Measurements from ENCODE around the gene DNLZ.

Gene DNLZ

DNA sequence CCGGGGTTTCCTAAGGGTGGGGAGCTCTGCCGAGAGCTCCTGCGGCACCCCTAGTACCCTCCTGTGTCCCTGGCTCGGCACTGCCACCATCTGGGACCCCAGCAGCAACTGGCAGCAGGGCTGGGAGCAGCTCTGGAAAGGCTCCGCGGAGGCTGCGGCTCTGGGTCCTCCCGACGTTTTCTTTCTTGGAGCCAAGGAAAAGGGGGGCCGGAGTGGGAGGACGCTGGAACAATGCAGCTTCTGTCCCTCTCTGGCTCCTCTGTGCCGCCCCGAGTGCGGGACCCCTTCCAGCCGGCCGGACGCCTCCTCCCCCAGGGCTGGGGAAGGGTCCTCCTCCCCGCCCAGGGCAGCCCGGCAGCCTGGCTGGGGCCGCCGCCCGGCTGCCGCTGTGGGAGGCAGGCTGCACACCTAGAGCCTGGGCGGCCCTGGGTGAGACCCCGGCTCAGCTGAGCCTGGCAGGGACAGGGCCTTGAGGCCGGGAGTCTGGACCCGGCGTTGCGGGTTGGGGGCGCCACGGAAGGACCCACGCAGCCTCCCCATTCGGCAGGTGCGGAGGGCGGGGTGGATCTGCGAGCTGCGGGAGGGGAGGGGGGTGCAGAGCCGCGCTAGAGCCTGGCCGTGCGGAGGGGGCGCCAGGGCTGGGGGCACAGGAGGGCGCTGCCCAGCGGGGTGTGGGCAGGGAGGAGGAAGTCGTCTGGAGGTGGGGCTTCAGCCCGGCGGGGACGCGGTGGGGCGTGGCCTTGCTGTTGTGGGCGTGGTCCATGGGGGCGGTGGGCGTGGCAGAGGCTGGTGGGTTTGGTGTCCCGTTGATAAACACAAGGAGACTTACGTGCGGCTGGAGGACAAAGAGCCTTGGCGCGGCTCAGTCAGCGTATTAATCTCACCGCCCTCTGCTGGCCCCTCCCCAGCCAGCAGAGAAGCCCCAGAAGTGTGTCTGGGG, 21.1 kb downstream of the DNLZ start:
- no peak for DNase-seq

DNA sequence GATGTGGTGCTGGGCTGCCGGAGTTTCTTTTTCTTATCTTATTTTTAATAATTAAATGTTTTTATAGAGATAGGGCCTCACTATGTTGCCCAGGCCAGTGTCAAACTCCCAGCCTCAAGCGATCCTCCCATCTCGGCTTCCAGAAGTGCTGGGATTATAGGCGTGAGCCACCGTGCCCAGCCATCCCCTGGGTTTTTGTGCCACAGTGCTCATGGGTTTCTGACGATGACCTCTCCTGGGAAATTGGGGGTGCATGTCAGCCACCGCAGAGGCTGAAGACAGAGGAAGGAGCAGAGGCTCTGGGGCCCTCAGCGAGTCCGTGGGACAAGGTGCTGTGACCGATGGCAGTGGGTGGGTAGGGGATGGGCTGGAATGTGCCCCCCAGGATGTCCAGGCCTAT, 21.8 kb downstream of the DNLZ start:
- DNase-seq, result no peak

DNA sequence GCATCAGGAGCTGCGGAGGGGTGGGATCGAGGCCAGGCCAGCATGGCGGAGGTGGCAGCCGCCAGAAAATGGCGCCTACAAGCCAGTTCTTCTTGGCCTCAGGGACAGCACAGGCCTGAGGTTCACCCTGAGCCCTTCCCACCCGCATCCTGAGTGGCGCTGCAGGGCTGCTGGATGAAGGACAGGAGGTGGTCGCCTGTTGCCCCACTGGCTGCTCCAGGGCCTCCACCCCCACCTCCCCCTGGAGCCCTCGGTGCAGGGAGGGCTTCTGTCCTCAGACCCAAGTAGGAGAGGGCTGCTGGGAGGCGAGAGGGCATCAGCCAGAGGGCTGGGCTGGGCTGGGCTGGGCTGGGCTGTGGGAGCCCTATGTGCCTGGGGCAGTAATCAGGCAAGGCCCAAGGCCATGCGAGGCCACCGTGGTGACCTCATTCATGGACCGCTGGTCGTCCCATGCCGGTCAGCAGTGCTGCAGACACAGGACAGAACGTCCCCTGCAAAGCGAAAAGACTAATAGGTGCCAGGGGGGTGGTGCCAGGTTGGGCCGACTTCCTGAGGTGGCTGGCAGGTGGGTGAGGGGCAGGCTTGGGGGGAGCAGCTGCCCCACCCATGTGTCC, 22.4 kb downstream of the DNLZ start:
- DNase-seq, result no peak

DNA sequence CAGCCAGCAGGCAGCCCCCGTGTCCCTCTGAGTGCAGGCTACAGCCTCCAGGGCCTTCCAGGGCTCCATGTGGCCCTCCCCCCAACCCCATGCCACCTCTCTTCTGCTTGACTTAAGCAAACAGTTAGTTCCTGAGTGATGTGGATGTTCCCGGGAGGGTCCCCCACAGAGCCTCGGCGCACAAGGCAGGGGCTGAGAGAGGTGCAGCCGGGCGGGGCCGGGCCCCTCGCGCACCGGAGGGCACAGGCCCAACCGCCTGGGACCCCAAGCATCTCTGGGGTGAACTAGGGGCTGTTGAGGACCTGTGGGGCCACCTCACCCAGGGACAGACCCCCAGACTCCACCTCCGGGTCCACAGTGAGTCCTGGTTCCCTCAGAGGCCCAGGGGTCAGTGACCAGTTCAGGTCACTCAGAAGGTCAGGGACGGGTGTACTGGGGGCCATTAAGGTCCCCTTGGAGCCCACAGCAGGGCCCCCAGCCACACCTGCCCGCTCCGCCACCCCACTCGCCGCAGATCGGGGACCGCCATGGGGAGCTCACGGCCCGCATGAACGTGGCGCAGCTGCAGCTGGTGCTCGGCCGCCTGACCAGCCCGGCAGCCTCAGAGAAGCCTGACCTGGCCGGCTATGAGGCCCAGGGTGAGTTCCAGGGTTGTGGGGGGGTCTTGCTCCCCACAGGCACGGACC, 23.0 kb downstream of the DNLZ start:
- no peak for DNase-seq

DNA sequence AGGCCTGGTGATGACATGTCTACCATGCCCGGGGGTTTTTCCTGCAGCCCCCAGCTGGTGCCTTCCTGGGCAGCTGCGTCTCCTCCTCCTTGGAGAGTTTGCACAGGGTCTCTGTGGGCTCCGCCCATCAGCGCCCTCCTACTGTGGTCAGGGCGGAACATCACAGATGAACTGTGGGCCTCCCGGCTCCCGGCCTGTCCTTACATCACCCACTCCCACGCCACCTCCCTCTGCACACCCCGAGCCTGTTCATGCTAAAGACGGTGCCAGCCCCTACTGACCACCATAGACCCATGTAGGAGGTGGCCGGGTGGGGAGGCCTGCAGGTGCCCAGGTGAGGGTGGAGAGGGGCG, 23.6 kb downstream of the DNLZ start:
- DNase-seq, result no peak

DNA sequence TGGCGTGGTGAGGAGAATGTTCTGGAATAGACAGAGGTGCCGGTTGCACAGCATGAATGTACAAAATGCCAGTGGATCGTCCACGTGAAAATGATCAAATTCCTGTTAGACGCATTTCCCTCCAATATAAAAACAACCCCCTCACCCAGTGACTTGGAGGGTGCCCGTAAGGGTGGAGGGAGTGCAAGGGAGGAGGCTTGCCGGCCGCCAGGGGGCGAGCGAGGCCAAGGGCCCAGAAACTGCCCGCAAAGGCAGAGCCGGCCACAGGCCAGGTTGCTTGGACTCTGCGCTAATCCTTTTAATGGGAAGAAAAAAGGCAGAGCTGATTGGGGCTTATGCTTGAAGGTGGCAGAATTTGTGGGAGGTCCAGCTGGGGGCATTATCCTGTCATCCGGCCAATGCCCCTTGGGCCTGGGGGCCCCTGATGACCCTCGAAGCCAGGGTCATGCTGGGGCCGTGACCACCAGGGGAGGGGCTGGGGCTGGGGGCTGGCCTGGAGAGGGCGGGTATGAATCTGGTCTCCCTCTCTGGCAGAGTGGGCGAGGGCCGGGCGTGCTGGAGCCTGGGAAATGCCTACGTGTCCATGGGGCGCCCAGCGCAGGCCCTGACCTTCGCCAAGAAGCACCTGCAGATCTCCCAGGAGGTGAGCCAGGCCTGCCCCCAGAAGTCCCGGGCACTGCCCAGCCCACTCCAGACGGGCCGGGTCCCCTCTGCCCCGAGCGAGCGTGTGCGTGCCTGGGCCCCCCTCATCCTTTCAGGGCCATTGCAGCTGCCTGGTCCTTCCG, 24.2 kb downstream of the DNLZ start:
- DNase-seq, result peak; percentile 67

DNA sequence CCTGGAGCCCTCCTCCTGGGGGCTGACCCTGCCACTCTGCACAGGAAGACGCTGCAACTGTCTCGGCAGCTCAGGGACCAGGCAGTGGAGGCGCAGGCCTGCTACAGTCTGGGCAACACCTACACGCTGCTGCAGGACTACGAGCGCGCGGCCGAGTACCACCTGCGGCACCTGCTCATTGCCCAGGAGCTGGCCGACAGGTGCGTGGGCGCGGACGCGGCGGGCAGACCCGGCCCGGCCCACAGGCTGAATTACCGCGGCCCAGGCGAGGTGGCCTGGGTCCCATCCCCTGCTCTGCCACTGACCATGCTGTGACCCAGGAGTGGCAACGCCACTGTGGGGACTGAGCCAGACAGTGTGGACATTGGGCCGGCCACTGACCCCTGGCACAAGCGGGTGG, 25.0 kb downstream of the DNLZ start:
- DNase-seq, result no peak

DNA sequence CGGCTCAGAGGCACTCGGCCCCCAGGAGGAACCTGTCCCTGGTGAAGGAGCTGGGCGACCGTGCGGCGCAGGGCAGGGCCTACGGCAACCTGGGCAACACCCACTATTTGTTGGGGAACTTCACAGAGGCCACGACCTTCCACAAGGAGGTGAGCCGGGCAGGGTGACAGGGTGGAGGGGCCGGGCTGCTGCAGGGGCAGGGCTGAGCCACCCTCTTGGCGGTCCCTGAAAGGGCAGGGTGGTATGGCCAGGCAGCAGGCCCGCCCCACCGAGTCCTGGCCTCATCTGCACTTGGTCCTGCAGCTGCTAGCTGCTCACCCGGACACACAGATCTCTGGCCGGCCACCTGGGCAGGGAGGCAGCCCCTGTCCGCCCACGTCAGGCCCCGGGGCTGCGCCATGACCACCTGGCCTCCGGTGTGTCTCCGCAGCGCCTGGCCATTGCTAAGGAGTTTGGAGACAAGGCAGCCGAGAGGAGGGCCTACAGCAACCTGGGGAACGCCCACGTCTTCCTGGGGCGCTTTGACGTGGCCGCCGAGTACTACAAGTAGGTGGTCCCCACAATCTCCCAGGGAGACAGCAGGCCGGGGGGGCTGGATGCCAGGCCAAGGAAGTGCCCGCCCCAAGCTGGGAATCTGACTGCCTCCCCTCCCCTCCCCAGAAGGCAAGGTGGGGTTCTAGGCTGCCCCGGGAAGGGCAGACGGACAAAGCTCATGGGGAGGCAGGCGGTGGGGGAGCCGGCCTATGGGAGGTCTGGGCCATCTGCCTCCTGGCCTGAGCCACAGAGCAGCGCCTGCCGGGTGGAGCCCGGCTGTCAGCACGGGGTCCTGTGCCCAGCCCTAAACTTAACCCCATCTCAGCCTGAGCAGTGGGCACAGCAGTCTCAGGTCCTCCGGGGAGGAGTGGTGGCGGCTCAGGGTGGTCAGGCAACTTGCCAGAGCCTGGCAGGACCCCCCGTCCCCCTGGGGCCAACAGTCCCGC, 25.8 kb downstream of the DNLZ start:
- DNase-seq, result no peak

DNA sequence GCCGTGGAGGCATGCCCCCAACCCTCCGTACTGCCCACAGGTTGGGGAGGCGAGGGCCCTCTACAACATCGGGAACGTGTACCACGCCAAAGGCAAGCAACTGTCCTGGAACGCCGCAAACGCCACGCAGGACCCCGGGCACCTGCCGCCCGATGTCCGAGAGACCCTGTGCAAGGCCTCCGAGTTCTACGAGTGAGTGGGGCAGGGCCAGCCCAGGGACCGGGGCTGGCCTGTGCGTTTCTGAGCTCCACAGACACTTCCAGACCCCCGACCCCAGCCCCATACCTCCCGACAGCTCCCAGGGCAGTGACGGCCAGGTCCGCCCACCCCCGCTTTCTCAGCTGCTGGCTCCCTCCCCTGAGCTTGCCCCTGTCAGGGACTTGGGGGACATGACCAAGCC, 26.7 kb downstream of the DNLZ start:
- no peak for DNase-seq

DNA sequence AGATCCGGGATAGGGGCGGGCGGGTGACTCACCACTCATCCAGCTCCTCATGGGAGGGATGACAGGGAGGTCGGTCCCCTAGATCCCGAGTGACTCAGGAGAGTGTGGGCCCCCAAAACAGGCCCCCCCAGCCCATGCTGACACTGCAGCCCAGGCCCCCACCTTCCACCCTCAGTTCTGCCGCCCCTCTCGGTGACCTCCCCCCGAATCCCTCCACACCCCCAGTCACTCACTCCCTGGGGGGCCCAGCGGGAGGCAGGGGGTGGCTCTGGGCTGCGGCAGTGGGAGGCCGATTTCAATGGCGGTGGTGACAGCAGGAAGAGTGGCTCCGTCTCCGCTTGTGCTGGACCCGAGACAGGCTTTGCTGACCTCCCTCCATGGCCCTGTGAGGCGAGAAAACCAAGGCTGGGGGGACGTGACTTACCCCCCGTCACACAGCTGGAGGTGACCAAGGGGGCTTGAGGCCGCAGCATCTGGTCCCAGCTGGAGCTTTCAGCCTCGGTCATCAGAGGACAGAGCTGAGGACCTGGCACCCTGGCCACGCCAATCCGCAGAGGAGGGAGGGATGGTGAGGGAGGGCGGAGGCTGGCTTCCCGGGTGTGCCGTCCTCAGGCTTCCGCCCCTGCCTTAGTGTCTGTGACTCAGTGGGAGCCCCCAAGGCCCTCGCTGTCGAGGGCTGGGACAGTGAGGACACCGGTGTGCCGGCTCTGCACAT, 27.2 kb downstream of the DNLZ start:
- no peak for DNase-seq

DNA sequence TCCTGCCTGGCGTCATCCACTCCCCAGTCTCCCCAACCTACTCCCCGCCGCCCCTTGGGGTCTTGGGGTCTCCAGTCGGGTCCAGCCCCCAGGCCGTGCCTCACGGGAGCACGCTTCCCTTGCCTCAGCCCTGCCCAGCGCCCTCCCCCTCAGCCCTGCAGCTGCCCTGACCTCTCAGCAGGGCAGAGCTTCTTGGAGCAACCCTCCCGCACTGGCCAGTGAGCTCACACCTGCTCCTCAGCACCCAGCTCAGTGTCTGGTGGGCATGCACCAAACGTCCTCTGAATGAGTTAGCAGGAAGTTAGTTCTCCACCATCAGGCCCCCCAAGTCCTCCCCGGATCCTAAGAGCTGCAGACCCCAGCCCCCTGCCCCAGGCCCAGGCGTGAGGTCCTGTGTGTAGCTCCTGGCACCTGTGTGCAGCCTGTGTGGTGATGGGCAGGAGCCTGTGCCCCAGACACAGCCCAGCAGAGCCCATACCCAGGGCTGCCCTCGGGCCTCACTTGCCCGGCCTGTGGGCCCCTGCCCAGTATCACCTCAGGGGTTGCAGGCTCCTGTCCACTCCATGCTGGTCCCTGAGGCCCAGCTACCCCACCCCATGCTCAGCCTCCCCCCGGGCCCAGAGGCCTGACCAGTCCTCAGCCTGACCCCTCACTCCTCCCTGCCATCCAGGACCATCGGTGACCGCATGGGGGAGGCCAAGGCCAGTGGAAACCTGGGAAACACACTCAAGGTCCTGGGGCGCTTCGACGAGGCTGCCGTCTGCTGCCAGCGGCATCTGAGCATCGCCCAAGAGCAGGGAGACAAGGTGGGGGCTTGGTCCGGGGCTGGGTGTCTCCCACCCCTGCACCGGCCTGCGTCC, 28.0 kb downstream of the DNLZ start:
- DNase-seq, result no peak

DNA sequence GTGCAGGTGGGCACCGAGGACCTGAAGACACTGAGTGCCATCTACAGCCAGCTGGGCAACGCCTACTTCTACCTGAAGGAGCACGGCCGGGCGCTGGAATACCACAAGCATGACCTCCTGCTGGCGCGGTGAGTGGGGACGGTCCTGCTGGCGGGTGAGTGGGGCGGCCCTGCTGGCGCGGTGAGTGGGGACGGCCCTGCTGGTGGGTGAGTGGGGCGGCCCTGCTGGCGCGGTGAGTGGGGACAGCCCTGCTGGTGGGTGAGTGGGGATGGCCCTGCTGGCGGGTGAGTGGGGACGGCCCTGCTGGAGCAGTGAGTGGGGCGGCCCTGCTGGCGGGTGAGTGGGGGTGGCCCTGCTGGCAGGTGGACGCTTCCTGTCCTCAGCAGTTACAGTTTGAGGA, 29.0 kb downstream of the DNLZ start:
- DNase-seq, result no peak

DNA sequence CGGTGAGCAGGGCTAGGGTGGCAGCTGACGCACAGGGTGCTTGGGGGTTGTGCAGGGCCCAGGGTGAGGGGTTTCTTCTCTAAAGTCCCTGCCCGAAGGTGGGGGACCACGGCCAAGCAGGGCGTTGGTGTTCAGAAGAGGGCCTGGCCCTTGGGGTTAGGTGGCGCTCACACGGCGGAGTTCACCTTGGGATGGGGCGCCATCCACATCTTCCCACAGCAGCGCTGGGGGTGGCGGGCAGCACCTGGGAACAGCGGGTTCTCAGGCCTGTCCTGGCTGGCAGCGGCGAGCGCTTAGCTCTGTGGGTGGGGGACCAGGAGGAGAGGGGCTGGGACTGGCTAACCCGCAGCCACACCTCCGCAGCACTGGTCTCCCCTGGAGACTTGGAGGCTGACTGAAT, 30.1 kb downstream of the DNLZ start:
- no peak for DNase-seq

DNA sequence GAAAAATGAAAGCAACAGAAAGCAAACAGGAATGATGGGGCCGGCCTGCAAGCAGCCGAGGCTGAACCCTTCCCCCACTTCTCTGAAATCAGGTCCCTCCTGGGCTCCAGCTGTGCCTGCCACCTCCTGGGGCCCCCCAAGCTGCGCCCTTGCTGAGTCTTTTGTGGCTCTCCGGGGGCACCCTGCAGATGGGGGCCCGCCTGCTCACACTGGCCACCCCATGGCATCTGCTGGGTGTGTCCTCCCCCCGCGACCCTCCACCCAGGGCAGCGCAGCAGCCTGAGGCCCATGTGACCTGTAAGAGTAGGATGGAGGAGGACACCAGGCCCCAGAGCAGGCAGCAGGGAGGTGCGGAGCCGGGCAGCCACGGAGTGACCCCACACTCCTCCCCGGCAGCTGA, 30.5 kb downstream of the DNLZ start:
- no peak for DNase-seq

DNA sequence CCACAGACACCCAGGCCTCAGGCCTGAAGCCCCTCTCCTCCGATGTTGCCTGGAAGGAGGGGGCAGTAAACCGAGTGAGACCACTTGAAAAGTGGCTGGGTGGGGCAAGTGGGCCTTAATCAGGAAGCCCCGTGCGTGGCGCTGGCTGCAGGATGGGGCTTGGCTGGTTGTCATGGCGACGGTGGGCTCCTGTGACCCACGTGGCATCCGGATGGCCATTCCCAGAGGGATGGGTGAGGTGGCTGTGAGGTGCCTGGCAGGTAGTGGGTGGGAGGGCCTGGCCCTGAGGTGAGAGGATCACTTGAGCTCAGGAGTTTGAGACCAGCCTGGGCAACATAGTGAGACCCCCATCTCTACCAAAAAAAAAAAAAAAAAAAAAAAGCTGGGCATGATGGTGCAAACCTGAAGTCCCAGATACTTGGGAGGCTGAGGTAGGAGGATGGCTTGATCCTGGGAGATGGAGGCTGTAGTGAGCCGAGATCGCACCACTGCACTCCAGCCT, 31.0 kb downstream of the DNLZ start:
- no peak for DNase-seq

DNA sequence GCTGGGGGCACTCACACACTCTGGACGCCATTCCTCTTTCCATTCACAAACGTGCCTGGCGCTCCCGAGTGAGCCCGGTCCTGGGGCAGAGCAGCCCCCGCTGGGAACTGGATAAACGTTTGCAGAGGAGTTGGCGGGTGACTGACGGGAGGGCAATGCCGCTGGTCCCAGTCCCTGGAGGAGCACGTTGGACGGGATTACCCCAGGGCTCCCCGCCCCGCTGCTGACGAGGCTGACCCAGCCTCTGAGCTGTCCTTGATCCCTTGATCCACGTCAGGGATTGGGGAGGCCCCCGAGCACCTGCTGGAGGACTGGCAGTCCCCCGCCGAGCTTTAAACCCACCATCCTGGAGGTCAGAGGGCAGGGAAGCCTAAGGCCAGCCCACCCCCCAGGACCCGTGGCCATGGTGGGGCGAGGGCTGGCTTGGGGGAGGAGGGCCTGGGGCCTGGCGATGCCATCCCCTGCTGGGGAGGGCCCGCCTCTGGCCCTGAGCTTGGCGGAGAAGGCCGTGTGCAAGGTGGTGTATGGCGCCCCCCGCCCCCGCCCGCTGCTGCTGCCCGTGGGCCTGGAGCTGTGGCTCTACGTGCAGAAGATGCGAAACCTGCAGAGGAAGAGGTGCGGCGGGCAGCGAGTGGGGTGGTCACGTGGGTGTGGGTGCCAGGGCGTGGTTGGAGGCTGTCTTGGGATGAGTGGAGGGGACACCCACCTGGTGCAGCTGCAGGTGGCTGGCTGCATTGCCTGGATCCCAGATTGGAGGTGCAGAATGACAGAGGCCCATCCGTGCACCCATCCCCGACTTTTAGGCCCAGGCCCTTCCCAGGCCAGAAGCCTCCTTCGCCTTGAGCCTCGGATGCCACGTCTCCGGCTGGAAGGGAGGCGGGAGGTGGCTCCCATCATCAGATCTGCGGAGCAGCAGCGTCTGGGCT, 31.7 kb downstream of the DNLZ start:
- no peak for DNase-seq

DNA sequence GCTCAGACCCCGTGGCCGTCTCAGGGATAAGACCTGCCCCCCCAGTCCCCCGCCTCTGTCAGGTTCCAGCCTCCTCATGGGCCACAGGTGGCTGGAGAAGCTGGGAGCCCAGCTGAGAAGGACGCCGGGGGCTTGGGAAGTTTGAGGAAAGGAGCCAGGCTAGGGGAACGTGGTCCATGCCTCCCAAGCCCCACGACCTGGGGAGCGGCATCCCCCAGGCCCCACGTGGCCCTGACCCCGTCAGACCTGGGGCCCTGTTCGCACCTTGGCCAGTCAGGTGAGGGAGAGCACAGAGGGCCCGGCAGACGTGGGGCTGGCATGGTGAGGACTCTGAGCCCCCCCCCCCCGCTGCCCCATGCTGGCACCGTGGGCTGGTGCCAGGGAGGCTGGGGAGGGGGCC, 32.5 kb downstream of the DNLZ start:
- no peak for DNase-seq

DNA sequence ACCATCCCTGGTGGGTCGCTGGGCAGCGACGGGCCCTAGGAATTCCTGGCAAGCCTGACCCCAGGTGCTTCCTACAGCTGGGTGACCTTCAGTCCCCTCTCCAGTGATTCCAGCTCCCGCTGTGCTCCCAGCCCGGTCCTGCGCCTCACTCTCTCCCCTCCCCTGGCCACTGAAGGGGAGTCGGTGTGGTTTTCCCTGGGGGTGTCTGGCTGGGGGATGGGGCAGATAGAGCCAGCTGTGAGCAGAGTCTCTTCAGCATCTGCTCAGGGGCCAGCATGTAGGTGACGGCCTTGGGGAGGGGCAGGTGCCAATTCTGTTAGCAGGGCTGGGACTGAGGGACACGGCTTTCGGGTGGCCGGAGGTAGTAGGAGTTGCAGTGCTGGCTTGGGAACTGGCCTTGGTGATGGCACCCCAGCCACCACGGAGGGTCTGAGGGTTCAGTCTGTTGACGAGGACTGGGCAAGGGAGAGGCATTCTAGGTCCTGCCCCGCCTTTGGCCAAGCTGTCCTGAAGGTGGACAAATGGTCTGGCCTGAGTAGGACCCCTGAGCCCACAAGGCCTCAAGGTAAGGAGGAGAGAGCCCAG, 33.0 kb downstream of the DNLZ start:
- no peak for DNase-seq

Measured in NCI-H510A treated with DMSO at 0.1 percent for 48 hours (cell line).